ENCODE results near the gene RAB1A. TPM values are rescaled to one million over a fixed set of nuclear protein-coding genes. Genes with fewer than 3 reads are reported as not detected.
"Not testable (repeated sequence)": the region's sequence is repeated elsewhere in the genome, so short reads cannot be mapped to it uniquely, and the experiment has no call there.

Gene RAB1A
- polyA plus RNA-seq (2013, experiment 1 of 2) = 118 TPM
- 123 TPM for polyA plus RNA-seq (2013, experiment 2 of 2)

- Histone ChIP-seq H3K4me1 (ENCODE audit: insufficient read depth, low read length) (peaks cover 27% of the 10 kb centered on the region), H3K27me3 (ENCODE audit: insufficient read depth, low read length) (no peaks in the 10 kb centered on the region), H3K9me3 (ENCODE audit: insufficient read depth, low read depth, low read length) (no peaks in the 10 kb centered on the region), H3K36me3 (ENCODE audit: insufficient read depth, low read length) (no peaks in the 10 kb centered on the region), H3K27ac (ENCODE audit: low read depth, low read length) (peak within 1 kb of the TSS; percentile 98), H3K4me3 (ENCODE audit: low read length) (peak within 1 kb of the TSS; percentile 99), H3K9ac (ENCODE audit: low read depth, low read length) (peak within 1 kb of the TSS; percentile 95)
- WGBS = under 1% methylated on average over 76 of the region's 76 CpGs
Observed at GRCh38 chr2:65129826-65130663, at the start of gene RAB1A. RAB1A (minus strand) TSS chr2:65130106; CDS start chr2:65129915, 191 bp downstream.

- Histone ChIP-seq H3K27me3 (ENCODE audit: insufficient read depth, low read length) (no peaks in the 10 kb centered on the region), H3K36me3 (ENCODE audit: insufficient read depth, low read length) (no peaks in the 10 kb centered on the region), H3K9ac (ENCODE audit: low read depth, low read length) (no peak overlapping the region), H3K4me1 (ENCODE audit: insufficient read depth, low read length) (no peaks in the 10 kb centered on the region), H3K27ac (ENCODE audit: low read depth, low read length) (no peak overlapping the region), H3K4me3 (ENCODE audit: low read length) (no peak overlapping the region), H3K9me3 (ENCODE audit: insufficient read depth, low read depth, low read length) (no peaks in the 10 kb centered on the region)
- 92% methylated on average over 7 of the region's 8 CpGs for WGBS
Observed at GRCh38 chr2:65177751-65178442, 48.0 kb upstream of the RAB1A start.

- WGBS = 93% methylated on average over 23 of the region's 23 CpGs
- Histone ChIP-seq H3K4me1 (ENCODE audit: insufficient read depth, low read length) (no peaks in the 10 kb centered on the region), H3K9me3 (ENCODE audit: insufficient read depth, low read depth, low read length) (no peaks in the 10 kb centered on the region), H3K36me3 (ENCODE audit: insufficient read depth, low read length) (no peaks in the 10 kb centered on the region), H3K9ac (ENCODE audit: low read depth, low read length) (no peak overlapping the region), H3K27me3 (ENCODE audit: insufficient read depth, low read length) (no peaks in the 10 kb centered on the region), H3K27ac (ENCODE audit: low read depth, low read length) (no peak overlapping the region), H3K4me3 (ENCODE audit: low read length) (no peak overlapping the region)
Observed at GRCh38 chr2:65175894-65176530, 46.1 kb upstream of the RAB1A start.

GRCh38 chr2:65174031-65174430 is 44.1 kb upstream of the RAB1A start:
- WGBS = 97% methylated on average over 3 of the region's 3 CpGs
- H3K27ac ChIP-seq (ENCODE audit: low read depth, low read length); H3K9me3 ChIP-seq (ENCODE audit: insufficient read depth, low read depth, low read length); H3K9ac ChIP-seq (ENCODE audit: low read depth, low read length); H3K4me3 ChIP-seq (ENCODE audit: low read length); H3K4me1 ChIP-seq (ENCODE audit: insufficient read depth, low read length); H3K36me3 ChIP-seq (ENCODE audit: insufficient read depth, low read length); H3K27me3 ChIP-seq (ENCODE audit: insufficient read depth, low read length): not testable (repeated sequence)

GRCh38 chr2:65172994-65173790 is 43.3 kb upstream of the RAB1A start:
- no peak overlapping the region for H3K27ac ChIP-seq (ENCODE audit: low read depth, low read length)
- 96% methylated on average over 12 of the region's 12 CpGs for WGBS

GRCh38 chr2:65170611-65171477 is 40.9 kb upstream of the RAB1A start:
- WGBS = 93% methylated on average over 14 of the region's 14 CpGs

More at GRCh38 chr2:65172994-65173790, 43.3 kb upstream of the RAB1A start:
- no peaks in the 10 kb centered on the region for H3K36me3 ChIP-seq (ENCODE audit: insufficient read depth, low read length)
- H3K9me3 ChIP-seq (ENCODE audit: insufficient read depth, low read depth, low read length) = no peaks in the 10 kb centered on the region
- H3K27me3 ChIP-seq (ENCODE audit: insufficient read depth, low read length) = no peaks in the 10 kb centered on the region
- no peak overlapping the region for H3K9ac ChIP-seq (ENCODE audit: low read depth, low read length)
- H3K4me3 ChIP-seq (ENCODE audit: low read length) = no peak overlapping the region
- H3K4me1 ChIP-seq (ENCODE audit: insufficient read depth, low read length) = no peaks in the 10 kb centered on the region

GRCh38 chr2:65169760-65170136 is 39.8 kb upstream of the RAB1A start:
- no peaks in the 10 kb centered on the region for H3K36me3 ChIP-seq (ENCODE audit: insufficient read depth, low read length)
- H3K9me3 ChIP-seq (ENCODE audit: insufficient read depth, low read depth, low read length) = no peaks in the 10 kb centered on the region
- 90% methylated on average over 4 of the region's 4 CpGs for WGBS
- H3K27ac ChIP-seq (ENCODE audit: low read depth, low read length) = no peak overlapping the region
- no peak overlapping the region for H3K9ac ChIP-seq (ENCODE audit: low read depth, low read length)
- H3K4me1 ChIP-seq (ENCODE audit: insufficient read depth, low read length) = no peaks in the 10 kb centered on the region
- H3K27me3 ChIP-seq (ENCODE audit: insufficient read depth, low read length) = no peaks in the 10 kb centered on the region
- no peak overlapping the region for H3K4me3 ChIP-seq (ENCODE audit: low read length)

More at GRCh38 chr2:65170611-65171477, 40.9 kb upstream of the RAB1A start:
- not testable (repeated sequence) for H3K27me3 ChIP-seq (ENCODE audit: insufficient read depth, low read length); H3K9me3 ChIP-seq (ENCODE audit: insufficient read depth, low read depth, low read length); H3K27ac ChIP-seq (ENCODE audit: low read depth, low read length); H3K4me3 ChIP-seq (ENCODE audit: low read length); H3K9ac ChIP-seq (ENCODE audit: low read depth, low read length); H3K36me3 ChIP-seq (ENCODE audit: insufficient read depth, low read length); H3K4me1 ChIP-seq (ENCODE audit: insufficient read depth, low read length)

GRCh38 chr2:65165558-65165957 is 35.7 kb upstream of the RAB1A start:
- H3K27me3 ChIP-seq (ENCODE audit: insufficient read depth, low read length) = no peaks in the 10 kb centered on the region
- no peaks in the 10 kb centered on the region for H3K9me3 ChIP-seq (ENCODE audit: insufficient read depth, low read depth, low read length)
- no peak overlapping the region for H3K27ac ChIP-seq (ENCODE audit: low read depth, low read length)
- no peak overlapping the region for H3K4me3 ChIP-seq (ENCODE audit: low read length)
- 0 out of 2 replicates have a peak, but pooled peaks cover 4% of the 10 kb centered on the region for H3K4me1 ChIP-seq (ENCODE audit: insufficient read depth, low read length)
- no peak overlapping the region for H3K9ac ChIP-seq (ENCODE audit: low read depth, low read length)
- WGBS = 94% methylated on average over 6 of the region's 7 CpGs
- no peaks in the 10 kb centered on the region for H3K36me3 ChIP-seq (ENCODE audit: insufficient read depth, low read length)

GRCh38 chr2:65164426-65164891 is 34.6 kb upstream of the RAB1A start:
- Histone ChIP-seq H3K4me1 (ENCODE audit: insufficient read depth, low read length) (0 out of 2 replicates have a peak, but pooled peaks cover 4% of the 10 kb centered on the region), H3K27me3 (ENCODE audit: insufficient read depth, low read length) (no peaks in the 10 kb centered on the region), H3K27ac (ENCODE audit: low read depth, low read length) (no peak overlapping the region), H3K4me3 (ENCODE audit: low read length) (no peak overlapping the region), H3K9ac (ENCODE audit: low read depth, low read length) (no peak overlapping the region), H3K36me3 (ENCODE audit: insufficient read depth, low read length) (no peaks in the 10 kb centered on the region), H3K9me3 (ENCODE audit: insufficient read depth, low read depth, low read length) (no peaks in the 10 kb centered on the region)
- 88% methylated on average over 2 of the region's 2 CpGs for WGBS

- 92% methylated on average over 9 of the region's 9 CpGs for WGBS
Observed at GRCh38 chr2:65161551-65162100, 31.7 kb upstream of the RAB1A start.

More at GRCh38 chr2:65161551-65162100, 31.7 kb upstream of the RAB1A start:
- no peak overlapping the region for H3K4me3 ChIP-seq (ENCODE audit: low read length)
- 0 out of 2 replicates have a peak, but pooled peaks cover 4% of the 10 kb centered on the region for H3K4me1 ChIP-seq (ENCODE audit: insufficient read depth, low read length)
- H3K36me3 ChIP-seq (ENCODE audit: insufficient read depth, low read length) = no peaks in the 10 kb centered on the region
- H3K27me3 ChIP-seq (ENCODE audit: insufficient read depth, low read length) = no peaks in the 10 kb centered on the region
- no peaks in the 10 kb centered on the region for H3K9me3 ChIP-seq (ENCODE audit: insufficient read depth, low read depth, low read length)
- no peak overlapping the region for H3K27ac ChIP-seq (ENCODE audit: low read depth, low read length)
- H3K9ac ChIP-seq (ENCODE audit: low read depth, low read length) = no peak overlapping the region
